SK-N-MC (cell line): Measurements from ENCODE around the gene FANCE.

ENCODE experiments used
- EZH2 ChIP-seq: fragments of 200-600 bp; sonication (generic); IDR thresholded peaks from one replicate; pipeline ENCODE4 v1.6.1; 2017; ENCODE audit warnings: antibody characterized with exemption
- POLR2AphosphoS5 ChIP-seq: IDR thresholded peaks from 2 replicates; pipeline ENCODE4 v1.6.1; 2012; ENCODE audit warnings: mild to moderate bottlenecking, low read depth, low read length, borderline replicate concordance

DNA sequence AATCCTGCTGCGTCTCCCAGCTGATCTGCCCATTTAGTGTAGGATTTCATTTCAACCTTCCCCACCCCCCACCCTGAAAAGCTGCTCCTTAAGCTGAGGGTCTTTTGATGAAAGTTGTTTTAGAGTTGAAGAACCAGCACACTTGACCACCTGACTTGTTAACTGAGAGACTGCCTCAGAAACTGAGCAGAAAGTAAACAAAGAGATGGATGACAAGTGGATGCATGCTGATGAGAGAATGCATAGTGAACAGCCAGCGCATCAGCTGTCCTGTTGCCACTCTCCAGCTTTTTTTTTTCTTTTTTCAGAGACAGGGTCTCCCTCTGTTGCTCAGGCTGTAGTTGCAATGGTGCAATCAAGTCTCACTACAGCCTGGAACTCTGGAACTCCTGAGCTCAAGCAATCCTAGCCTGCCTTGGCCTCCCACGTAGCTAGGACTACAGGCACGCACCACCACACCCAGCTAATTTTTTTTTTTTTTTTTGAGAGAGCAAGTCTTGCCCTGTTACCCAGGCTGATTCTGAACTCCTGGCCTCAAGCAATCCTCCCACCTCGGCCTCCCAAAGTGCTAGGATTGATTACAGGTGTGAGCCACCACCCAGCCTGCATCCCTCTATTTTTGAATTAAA lies 25.5 kb downstream of the FANCE start:
- TF ChIP-seq EZH2 (no peak), POLR2AphosphoS5 (no peak)
